AG04449 (cell line): ENCODE measurements around the gene TMEM218.
A peak's percentile ranks its signal among the peaks of the same experiment; 100 is the strongest.
"Not testable (repeated sequence)": the region's sequence is repeated elsewhere in the genome, so short reads cannot be mapped to it uniquely, and the experiment has no call there.

Source experiments
- CTCF ChIA-PET: fragments of 350-600 bp; formaldehyde crosslinking; extraction: SDS; loops from one replicate; lab custom pipeline; 2021; ENCODE audit warnings: antibody characterized with exemption; lab: Yijun Ruan, JAX
- POLR2A ChIA-PET: fragments of 400-600, 350-600 bp; formaldehyde crosslinking; extraction: SDS; loops from one replicate; lab custom pipeline; 2020; ENCODE audit warnings: antibody characterized with exemption, inconsistent platforms; lab: Yijun Ruan, JAX
- DNase-seq: peaks from one replicate; pipeline ENCODE4 v3.0.0-alpha.2; 2010; ENCODE audit warnings: low read depth, low spot score
- H3K4me3 ChIP-seq: 2 replicates; pipeline ENCODE4 v1.5.1; 2011; ENCODE audit warnings: low read depth, mild to moderate bottlenecking, control low read depth, low read length
- CTCF ChIP-seq: IDR thresholded peaks from one replicate; pipeline ENCODE4 v1.5.1; 2011; ENCODE audit warnings: mild to moderate bottlenecking, moderate library complexity, low read length, control low read depth, inconsistent platforms; ENCODE audit not compliant: insufficient read depth; ENCODE audit errors: missing control alignments

TMEM218 gene

GRCh38 chr11:125091247-125091876 lies 20.1 kb downstream of the TMEM218 start:
- no peak overlapping the region for H3K4me3 ChIP-seq
- POLR2A ChIA-PET: interaction anchor here (1.2 kb wide), 1 partner anchor 14 kb away, joined by 3 read pairs; no protein-coding TSS in a partner anchor
- CTCF ChIA-PET: interaction anchor here (0.7 to 13.9 kb wide), 46 partner anchors 8 to 385 kb away, joined by 3 to 160 read pairs (median 6); partner anchors contain the start of genes PKNOX2, SLC37A2 and TMEM218
- TF ChIP-seq CTCF: peak; percentile 57
- peak; percentile 28 for DNase-seq

- no peak for DNase-seq
- ChIA-PET CTCF (interaction anchor here (0.7 to 13.9 kb wide), 44 partner anchors 8 to 385 kb away, joined by 3 to 160 read pairs (median 6); partner anchors contain the start of genes PKNOX2, SLC37A2 and TMEM218), POLR2A (interaction anchor here (1.2 kb wide), 1 partner anchor 15 kb away, joined by 3 read pairs; no protein-coding TSS in a partner anchor)
- no peak overlapping the region for H3K4me3 ChIP-seq
- TF ChIP-seq CTCF: no peak
These were observed 20.6 kb downstream of the TMEM218 start for GRCh38 chr11:125090816-125091215.

DNA sequence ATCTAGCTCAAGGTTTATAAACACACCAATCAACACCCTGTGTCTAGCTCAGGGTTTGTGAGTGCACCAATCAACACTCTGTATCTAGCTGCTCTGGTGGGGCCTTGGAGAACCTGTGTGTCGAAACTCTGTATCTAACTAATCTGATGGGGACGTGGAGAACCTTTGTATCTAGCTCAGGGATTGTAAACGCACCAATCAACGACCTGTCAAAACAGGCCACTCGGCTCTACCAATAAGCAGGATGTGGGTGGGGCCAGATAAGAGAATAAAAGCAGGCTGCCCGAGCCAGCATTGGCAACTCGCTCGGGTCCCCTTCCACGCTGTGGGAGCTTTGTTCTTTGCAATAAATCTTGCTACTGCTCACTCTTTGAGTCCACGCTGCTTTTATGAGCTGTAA lies 21.3 kb downstream of the TMEM218 start:
- H3K4me3 ChIP-seq, POLR2A ChIA-PET, DNase-seq: not testable (repeated sequence)
- CTCF ChIA-PET: interaction anchor here (0.9 to 13.9 kb wide), 20 partner anchors 11 to 345 kb away, joined by 3 to 160 read pairs (median 13); no protein-coding TSS in a partner anchor

DNA sequence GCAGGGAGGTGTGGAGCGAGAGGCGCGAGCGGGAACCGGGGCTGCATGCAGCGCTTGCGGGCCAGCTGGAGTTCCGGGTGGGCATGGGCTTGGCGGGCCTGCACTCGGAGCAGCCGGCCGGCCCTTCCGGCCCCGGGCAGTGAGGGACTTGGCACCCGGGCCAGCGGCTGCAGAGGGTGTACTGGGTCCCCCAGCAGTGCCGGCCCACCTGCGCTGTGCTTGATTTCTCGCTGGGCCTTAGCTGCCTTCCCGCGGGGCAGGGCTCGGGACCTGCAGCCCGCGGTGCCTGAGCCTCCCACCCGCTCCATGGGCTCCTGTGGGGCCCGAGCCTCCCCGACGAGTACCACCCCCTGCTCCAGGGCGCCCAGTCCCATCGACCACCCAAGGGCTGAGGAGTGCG lies 21.9 kb downstream of the TMEM218 start:
- CTCF ChIA-PET: interaction anchor here (1.2 to 13.9 kb wide), 6 partner anchors 11 to 346 kb away, joined by 3 to 160 read pairs (median 20); no protein-coding TSS in a partner anchor
- POLR2A ChIA-PET, DNase-seq, H3K4me3 ChIP-seq: not testable (repeated sequence)

DNA sequence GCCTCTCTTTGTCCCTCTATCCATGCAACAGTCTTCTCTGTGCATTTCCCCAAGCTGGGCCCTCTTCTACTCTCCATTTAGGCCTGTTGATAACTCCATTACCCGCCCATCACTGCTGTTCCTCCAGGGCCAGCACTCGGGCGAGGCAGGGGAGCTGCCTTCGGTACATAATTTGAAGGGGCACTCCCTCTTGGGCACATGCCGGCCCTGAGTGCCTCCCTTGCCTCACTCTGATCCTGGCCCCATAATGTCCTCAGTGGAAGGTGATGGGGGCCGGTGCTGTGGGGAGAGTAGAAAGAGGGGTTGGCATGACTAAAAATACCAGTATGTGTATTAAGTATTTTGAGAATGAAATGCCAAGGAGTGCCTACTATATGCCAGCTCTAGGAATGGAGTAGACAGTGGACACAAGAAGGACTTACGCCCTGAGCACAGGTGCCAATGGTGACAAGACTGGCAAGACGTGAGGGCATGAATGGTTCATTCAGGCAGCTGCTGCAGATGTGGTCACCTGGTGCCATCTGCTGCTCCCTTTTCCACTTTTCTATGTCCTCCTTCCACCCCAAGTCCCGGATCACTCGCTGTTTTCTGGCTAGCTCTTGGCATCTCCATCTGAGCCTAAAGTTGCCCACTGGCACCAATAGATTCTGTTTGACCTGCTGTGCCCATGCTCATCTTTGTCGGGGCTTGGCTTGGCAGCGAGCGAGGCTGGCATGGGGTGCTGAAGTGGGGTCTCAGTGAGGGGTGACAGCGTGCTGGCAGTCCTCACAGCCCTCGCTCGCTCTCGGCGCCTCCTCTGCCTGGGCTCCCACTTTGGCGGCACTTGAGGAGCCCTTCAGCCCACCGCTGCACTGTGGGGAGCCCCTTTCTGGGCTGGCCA lies 22.6 kb downstream of the TMEM218 start:
- ChIA-PET POLR2A (no interaction called here), CTCF (interaction anchor here (0.9 to 13.9 kb wide), 6 partner anchors 19 to 344 kb away, joined by 3 to 160 read pairs (median 4); no protein-coding TSS in a partner anchor)
- no peak for TF ChIP-seq CTCF
- no peak overlapping the region for H3K4me3 ChIP-seq
- no peak for DNase-seq

DNA sequence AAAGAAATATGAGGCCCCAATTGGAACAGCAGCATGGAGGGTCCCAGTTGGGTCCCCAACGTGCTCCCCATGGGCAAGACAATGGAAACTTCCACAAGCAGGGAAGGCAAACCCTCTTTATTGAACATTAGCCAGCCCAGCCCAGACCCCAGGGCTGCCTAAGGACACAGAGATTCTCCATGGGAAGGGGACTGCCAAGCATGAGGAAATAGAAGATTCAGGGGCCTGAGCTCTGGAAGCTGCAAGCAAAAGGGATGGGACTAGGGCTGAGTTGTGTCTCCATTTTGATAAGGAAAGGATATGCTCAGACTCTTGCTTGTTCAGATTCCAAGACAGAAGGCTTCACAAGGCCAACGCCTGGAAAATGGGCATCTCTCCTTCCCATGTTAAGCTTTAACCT lies 23.3 kb downstream of the TMEM218 start:
- no peak for DNase-seq
- no peak overlapping the region for H3K4me3 ChIP-seq
- TF ChIP-seq CTCF: no peak
- CTCF ChIA-PET: interaction anchor here (0.9 to 13.9 kb wide), 5 partner anchors 36 to 345 kb away, joined by 4 to 160 read pairs (median 5); no protein-coding TSS in a partner anchor
- POLR2A ChIA-PET: no interaction called here
